Measurements from ENCODE around the gene PDE6A.

- TF ChIP-seq CTCF (IDR thresholded peaks at IDR 0.05) (no peak), POLR2A (IDR thresholded peaks at IDR 0.05) (no peak)
Observed at GRCh38 chr5:149872351-149873040, 72.1 kb downstream of the PDE6A start.
